Uterus (tissue), 4 donors: ENCODE results near the gene NSDHL. TPM values are rescaled to one million over a fixed set of nuclear protein-coding genes. Genes with fewer than 3 reads are reported as not detected.

ENCODE experiments used
- total RNA-seq, 4 donors: library from RNA; depleted of rRNA in 3 of 4; stranded (reverse); fragments of >200 nt in 3 of 4; gene quantifications; one replicate each; pipeline versions ENCODE4 v1.1.0 to v1.2.4, GENCODE V29; 2014 to 2023
- donor health status: DM: yes; HTN: yes; CAD: no.

The NSDHL gene
- total RNA-seq, 4 donors from 2014 or later, result 1.5 to 12.6 (median 8.6) TPM

Other genes with a start within 250 kb of the NSDHL start
- gene GABRQ, start 193.2 kb upstream of the NSDHL start, total RNA-seq, result 1 to 10 TPM in 1 of 4 donors, under 1 TPM in 1, not detected in 2; 0.55 to 3.4 TPM
- not detected for gene MAGEA3, start 132.3 kb upstream of the NSDHL start, total RNA-seq
- not detected for gene CSAG2, start 121.8 kb upstream of the NSDHL start, total RNA-seq
- gene MAGEA2B, start 116.4 kb upstream of the NSDHL start, total RNA-seq, result not detected
- gene CSAG1, start 97.3 kb upstream of the NSDHL start, total RNA-seq, result not detected
- not detected for gene MAGEA12, start 97.3 kb upstream of the NSDHL start, total RNA-seq
- not detected for gene MAGEA2, start 77.2 kb upstream of the NSDHL start, total RNA-seq
- not detected for gene CSAG3, start 71.8 kb upstream of the NSDHL start, total RNA-seq
- gene MAGEA6, start 61.4 kb upstream of the NSDHL start, total RNA-seq, result under 1 TPM in 1 of 4 donors, not detected in 3; 0.21 TPM
- gene CETN2, start 306 bp upstream of the NSDHL start, total RNA-seq, result 10 to 100 TPM; 37.9 to 61.5 (median 45.4) TPM
- 10 to 100 TPM in 2 of 4 donors, 1 to 10 TPM in 2; 1.3 to 32.6 (median 12.1) TPM for gene ZNF185, start 67.0 kb downstream of the NSDHL start, total RNA-seq
- under 1 TPM in 1 of 4 donors, not detected in 3; 0.07 TPM for gene PNMA5, start 163.1 kb downstream of the NSDHL start, total RNA-seq
- 1 to 10 TPM in 1 of 4 donors, under 1 TPM in 1, not detected in 2; 0.49 to 4.8 TPM for gene PNMA3, start 225.4 kb downstream of the NSDHL start, total RNA-seq
- gene PNMA6A, start 241.4 kb downstream of the NSDHL start, total RNA-seq, result 1 to 10 TPM in 2 of 4 donors, not detected in 2; 2.3 to 7.7 TPM